HG02678 (cell line): Measurements from ENCODE around the gene SLC39A11.

Source experiments
- ATAC-seq: cut with Tn5 transposase; IDR thresholded peaks from one replicate; pipeline ENCODE4 v1.9.1; 2021; ENCODE audit warnings: mild to moderate bottlenecking, moderate library complexity; ENCODE audit not compliant: unreplicated experiment

The SLC39A11 gene

GRCh38 chr17:72984145-72984925, 108.2 kb downstream of the SLC39A11 start:
- no peak for ATAC-seq

GRCh38 chr17:72982680-72983079, 109.8 kb downstream of the SLC39A11 start:
- ATAC-seq: no peak

- no peak for ATAC-seq
These were observed 113.8 kb downstream of the SLC39A11 start for GRCh38 chr17:72978593-72979218.

DNA sequence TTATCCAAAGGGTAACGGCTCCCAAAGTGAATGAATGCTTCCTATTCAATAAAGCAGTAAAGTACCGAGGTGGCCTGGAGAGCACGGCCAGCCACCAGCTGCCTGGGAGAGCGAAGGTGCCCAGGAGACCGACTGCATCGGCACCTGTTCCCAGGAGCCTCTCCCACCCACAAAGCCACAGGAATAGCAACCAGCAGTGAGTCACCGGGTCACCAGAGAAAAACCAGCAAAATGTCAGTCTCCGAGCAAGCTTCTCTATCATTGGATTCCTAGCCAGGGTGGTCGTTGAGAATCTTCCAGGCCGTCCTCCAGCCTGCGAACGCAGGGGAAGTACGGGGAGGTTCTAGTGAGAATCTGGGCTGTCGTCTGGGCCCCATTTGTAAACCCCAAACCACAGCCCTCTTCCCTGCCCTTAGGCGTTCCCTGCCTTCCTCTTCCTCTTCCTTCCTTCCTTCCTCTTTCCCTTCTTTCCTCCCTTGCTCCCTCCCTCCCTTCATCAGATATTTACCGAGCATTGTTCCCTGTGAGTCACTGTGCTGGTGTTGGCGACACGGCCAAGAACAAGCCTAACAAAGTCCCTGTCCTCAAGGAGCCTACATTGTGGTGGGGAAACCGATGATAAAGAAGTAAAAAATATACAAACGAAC, 114.6 kb downstream of the SLC39A11 start:
- ATAC-seq: no peak

GRCh38 chr17:72976971-72977770, 115.3 kb downstream of the SLC39A11 start:
- ATAC-seq: no peak

GRCh38 chr17:72975509-72975908, 117.0 kb downstream of the SLC39A11 start:
- ATAC-seq: no peak

- no peak for ATAC-seq
These were observed 117.8 kb downstream of the SLC39A11 start for GRCh38 chr17:72974605-72975232.

GRCh38 chr17:72972263-72972951, 120.1 kb downstream of the SLC39A11 start:
- no peak for ATAC-seq

DNA sequence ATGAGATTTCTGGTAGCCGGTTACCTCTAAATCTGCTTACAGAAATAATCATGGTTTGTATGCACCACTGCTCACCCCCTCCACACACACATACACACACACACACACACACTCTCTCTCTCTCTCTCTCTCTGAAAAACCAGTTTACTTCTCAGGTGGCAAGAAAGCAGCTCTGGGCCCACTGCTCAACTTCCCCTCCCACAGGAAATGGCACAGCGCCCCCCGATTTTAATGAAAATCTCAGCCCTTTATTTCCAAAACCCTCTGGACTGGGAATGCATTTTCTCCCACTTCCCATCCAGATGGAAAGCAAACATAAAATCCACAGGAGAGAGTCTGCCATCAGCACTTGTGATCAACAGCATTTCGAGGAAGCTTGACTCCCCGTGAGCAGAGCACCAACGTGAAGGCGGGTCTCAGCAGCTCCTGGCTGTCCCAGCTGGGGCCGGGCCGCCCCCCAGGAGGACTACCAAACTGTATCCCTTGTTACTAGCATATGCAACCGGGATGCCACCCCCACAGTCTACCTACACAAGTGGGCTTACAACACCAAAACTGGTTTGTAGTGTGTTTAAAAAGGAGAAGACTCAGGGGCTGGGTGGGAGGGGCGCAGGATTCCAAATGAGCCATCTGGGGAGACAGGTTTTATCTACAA, 121.1 kb downstream of the SLC39A11 start:
- no peak for ATAC-seq

- ATAC-seq: no peak
These were observed 121.7 kb downstream of the SLC39A11 start for GRCh38 chr17:72970797-72971196.

- no peak for ATAC-seq
These were observed 122.2 kb downstream of the SLC39A11 start for GRCh38 chr17:72970246-72970645.

GRCh38 chr17:72969293-72969906, 123.1 kb downstream of the SLC39A11 start:
- ATAC-seq: no peak

GRCh38 chr17:72968798-72969197, 123.7 kb downstream of the SLC39A11 start:
- no peak for ATAC-seq

DNA sequence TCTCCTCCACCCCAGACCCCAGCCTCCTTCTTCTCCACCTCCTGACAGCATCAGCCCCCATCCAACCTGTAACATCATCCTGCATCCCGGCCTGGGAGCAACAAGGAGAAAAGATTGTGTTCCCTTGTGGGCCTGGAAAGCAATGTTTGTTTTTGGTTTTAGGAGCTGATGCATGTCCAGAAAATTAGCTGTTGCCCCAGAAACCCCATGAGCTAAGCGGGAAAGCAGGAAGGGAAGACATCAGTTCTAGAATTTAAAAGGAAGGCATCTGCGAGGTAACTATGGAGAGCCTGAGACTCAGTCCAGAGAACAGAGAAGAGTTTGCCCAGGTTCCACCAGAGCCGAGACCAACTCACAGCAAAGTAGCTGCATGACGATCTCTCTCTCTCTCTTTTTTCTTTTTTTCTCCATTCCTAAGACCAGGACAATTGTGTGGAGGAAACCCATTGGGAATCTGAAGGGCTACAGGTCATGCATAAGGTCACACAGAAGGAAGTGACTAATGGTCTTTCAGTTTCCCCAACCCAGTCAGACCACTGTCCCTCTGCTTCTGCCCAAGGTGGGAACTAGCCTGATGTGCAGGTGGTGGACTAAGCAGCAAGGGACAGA, 124.4 kb downstream of the SLC39A11 start:
- no peak for ATAC-seq

DNA sequence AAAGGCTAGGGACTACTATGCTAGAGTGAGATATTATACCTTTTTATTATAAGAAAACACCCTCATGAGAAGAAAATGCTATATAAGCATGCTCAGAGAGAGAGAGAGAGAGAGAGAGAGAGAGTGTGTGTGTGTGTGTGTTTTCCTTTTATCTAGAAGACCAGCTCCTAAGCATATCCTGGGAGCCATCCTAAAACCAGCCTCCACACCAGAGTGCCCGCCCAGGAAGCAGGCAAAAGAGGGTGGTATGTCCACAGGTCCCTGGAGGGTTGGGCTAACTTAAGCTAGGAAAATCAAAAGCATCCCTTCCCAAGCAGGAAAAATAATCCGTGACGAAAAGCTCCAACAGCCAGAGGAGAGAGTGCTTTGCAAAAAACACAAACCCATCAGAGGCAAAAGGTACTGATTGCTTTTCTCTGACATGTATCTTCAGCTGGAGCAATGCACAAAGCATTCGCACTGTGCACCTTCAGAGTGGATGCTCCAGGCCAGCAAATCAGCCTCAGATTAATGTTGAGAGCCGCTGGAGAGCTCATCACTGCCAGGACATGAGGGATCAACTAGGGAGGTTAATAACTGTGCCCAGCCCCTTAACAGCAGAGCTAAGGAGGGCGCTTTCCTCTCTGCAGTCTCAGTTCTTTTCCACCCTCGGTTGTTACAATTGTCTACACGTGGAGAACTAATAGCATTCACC, 125.1 kb downstream of the SLC39A11 start:
- no peak for ATAC-seq

DNA sequence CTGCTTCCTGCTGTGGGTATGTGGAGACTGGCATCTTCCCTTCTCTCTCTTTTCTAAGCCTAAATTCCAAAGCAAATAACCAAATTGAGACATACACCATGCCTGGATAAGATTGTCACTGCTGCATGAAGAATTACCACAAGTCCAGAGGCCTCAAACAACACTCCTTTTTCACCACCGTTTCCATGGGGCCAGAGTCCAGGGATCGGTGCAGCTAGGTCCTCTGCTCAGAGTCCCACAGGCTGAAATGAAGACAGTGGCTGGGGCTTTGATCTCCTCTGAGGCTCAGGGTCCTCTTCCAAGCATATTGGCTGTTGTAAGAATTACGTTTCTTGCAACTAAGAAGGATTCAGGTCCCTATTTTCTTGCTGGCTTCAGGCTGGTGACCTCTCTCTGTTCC, 130.4 kb downstream of the SLC39A11 start:
- ATAC-seq: no peak

DNA sequence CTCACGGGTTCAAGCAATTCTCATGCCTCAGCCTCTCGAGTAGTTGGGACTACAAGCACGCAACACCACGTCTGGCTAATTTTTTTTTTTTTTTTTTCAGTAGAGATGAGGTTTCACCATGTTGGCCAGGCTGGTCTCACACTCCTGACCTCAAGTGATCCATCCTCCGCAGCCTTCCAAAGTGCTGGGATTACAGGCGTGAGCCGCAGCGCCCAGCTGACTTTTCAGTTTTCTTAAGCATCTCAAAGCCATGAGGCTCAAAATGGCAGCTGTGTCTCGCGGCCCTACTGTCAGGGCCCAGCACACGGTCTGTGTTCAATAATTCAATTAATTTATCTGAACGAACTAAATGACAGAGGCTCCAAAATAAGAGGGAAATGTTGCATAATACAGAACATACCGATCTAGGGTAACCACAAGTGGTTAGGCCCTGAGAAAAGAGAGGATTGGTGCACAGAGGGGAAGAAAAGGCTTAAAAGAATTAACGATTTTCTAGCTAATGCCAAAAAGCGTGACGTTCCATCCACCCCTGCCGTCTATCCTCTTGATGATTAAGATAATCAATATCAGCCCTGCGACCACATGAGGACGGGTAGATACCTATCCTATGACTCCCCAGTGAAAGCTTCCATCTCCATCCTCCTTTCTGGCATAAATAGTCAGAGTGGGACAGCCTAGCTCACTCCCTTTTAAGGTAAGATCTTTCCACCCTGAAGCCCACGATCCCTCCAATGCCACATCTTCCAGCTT, 136.9 kb downstream of the SLC39A11 start:
- no peak for ATAC-seq

- ATAC-seq: no peak
These were observed 137.9 kb downstream of the SLC39A11 start for GRCh38 chr17:72954579-72954978.
